GM18502 (cell line): ENCODE results near the gene REG4.

Experiments used
- ATAC-seq: cut with Tn5 transposase; IDR thresholded peaks from one replicate; pipeline ENCODE4 v1.9.1; 2021; ENCODE audit warnings: mild to moderate bottlenecking; ENCODE audit not compliant: unreplicated experiment, poor library complexity

Gene REG4

DNA sequence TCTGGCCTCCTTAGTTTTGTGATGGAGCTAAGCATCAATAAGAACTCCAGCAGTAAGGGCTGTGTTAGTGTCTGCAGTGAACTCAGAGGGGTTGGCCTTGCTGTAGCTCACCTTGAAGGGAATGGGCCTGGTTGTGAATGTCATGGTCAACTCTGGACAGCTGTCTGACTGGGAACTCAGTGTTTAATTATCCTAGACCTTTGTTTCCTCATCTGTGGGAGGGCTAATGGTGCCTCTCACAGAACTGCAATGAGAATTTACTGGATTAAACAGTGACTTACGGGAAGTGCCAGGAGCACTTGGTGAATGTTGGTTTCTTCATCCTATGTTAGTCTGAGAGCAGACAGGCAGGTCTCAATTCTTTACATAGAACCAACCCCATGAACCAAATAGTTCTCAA is 66.2 kb downstream of the REG4 start:
- no peak for ATAC-seq

DNA sequence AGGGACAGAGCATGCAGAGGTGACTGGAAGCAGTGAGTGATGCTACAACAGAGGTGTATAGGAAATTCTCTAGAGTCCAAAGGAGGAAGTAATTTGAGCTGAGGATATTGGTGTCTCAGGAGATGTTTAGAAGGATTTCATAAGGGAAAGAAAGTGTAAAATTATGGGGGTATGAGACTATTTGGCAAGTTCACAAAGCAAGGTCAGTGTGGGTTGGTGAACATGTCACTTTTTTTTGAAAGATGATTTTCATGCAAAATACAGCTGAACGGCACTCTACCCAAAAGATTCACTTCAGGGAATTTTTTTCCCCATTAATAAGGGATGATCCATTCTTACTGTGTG is 66.7 kb downstream of the REG4 start:
- no peak for ATAC-seq
